Loucy (cell line): ENCODE measurements around the gene NUDT3.

Experiments
- H2AFZ ChIP-seq: fragments of 200-600 bp; sonication (generic); 2 replicates; pipeline ENCODE4 v1.6.0; 2016; ENCODE audit warnings: antibody characterized with exemption, mild to moderate bottlenecking, low read length, moderate library complexity
- H3F3A ChIP-seq: fragments of 200-600 bp; 2 replicates; pipeline ENCODE4 v1.6.0; 2016; ENCODE audit warnings: antibody characterized with exemption, low read depth, mild to moderate bottlenecking
- H3K27me3 ChIP-seq: fragments of 200-600 bp; sonication (generic); 2 replicates; pipeline ENCODE4 v1.6.1; 2014; ENCODE audit warnings: low read length, mild to moderate bottlenecking; ENCODE audit not compliant: insufficient read depth, poor library complexity, severe bottlenecking
- H3K36me3 ChIP-seq: fragments of 200-600 bp; sonication (generic); 2 replicates; pipeline ENCODE4 v1.6.1; 2016; ENCODE audit warnings: low read length; ENCODE audit not compliant: insufficient read depth
- H3K4me1 ChIP-seq: fragments of 200-600 bp; sonication (generic); 2 replicates; pipeline ENCODE4 v1.5.1; 2014; ENCODE audit warnings: low read length, mild to moderate bottlenecking; ENCODE audit not compliant: insufficient read depth, poor library complexity, severe bottlenecking
- H3K4me2 ChIP-seq: fragments of 200-600 bp; sonication (generic); 2 replicates; pipeline ENCODE4 v1.6.0; 2014; ENCODE audit warnings: antibody characterized with exemption, low read length, low read depth, mild to moderate bottlenecking; ENCODE audit not compliant: poor library complexity, severe bottlenecking
- H3K4me3 ChIP-seq: fragments of 200-600 bp; sonication (generic); 2 replicates; pipeline ENCODE4 v1.5.1; 2014; ENCODE audit warnings: low read length, mild to moderate bottlenecking, mixed read lengths; ENCODE audit not compliant: poor library complexity, severe bottlenecking
- H3K79me2 ChIP-seq: fragments of 200-600 bp; sonication (generic); 2 replicates; pipeline ENCODE4 v1.6.1; 2014; ENCODE audit warnings: low read length; ENCODE audit not compliant: insufficient read depth
- H3K9ac ChIP-seq: fragments of 200-600 bp; sonication (generic); 2 replicates; pipeline ENCODE4 v1.6.0; 2014; ENCODE audit warnings: mild to moderate bottlenecking, low read depth, low read length, moderate library complexity; ENCODE audit not compliant: poor library complexity, severe bottlenecking
- H3K9me2 ChIP-seq: fragments of 200-600 bp; sonication (generic); replicated peaks from 2 replicates; pipeline ENCODE4 v1.6.1; 2016; ENCODE audit warnings: low read depth, low read length, mixed read lengths
- H3K9me3 ChIP-seq: fragments of 200-600 bp; sonication (generic); 2 replicates; pipeline ENCODE4 v1.6.1; 2014; ENCODE audit warnings: mild to moderate bottlenecking, antibody characterized with exemption, low read length, low read depth; ENCODE audit not compliant: insufficient read depth
- H4K20me1 ChIP-seq: fragments of 200-600 bp; sonication (generic); 2 replicates; pipeline ENCODE4 v1.6.0; 2014; ENCODE audit warnings: antibody characterized with exemption, low read length, mild to moderate bottlenecking; ENCODE audit not compliant: insufficient read depth, poor library complexity, severe bottlenecking
- EZH2phosphoT487 ChIP-seq: fragments of 200-600 bp; IDR thresholded peaks from 2 replicates; pipeline ENCODE4 v1.6.1; 2018; ENCODE audit warnings: antibody characterized with exemption, mild to moderate bottlenecking, moderate library complexity, borderline replicate concordance
- TF ChIP-seq, protein P1 (sequence below): fragments of 200-600 bp; sonication (generic); conservative IDR thresholded peaks from 2 replicates; pipeline ENCODE4 v1.5.1; 2014; ENCODE audit warnings: mild to moderate bottlenecking, antibody characterized with exemption, low read length

The NUDT3 gene

DNA sequence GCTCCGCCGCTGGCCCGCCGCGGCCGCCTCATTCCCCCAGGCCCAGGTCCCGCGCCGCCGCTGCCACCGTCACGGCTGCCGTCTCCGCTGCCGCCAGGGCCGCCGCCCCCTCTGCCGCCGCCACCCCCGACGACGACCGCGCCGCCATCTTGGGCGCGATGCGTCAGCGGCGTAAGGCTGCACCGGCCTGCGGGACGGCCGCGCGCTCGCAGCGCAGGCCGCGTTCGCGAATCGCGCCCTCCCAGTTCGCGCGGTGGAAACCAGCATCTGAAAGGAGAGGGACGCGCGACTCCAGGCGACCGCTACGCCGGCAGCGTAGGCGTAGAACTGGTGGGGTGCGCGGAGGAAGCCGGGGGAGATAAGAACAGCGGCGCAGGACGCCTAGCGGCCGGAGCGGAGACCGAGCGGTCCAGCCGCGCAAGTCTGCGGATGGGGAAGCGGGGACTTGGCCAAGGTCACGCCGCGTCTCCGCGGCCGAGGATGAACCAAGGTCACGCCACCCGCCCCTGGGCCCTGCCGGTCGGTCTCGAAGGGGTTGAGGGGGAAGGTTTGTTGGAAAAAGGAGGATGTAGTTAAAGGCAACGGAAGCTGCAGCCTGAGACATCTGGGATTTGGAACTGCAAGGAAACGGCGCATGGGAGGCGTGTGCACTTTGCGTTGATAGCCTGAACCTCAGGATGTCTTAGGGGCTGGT, at the start of gene NUDT3:
Gene NUDT3 (minus strand): TSS at position 173 of the 694 bp plus-strand sequence. CDS start 307 bp downstream, outside the sequence.
- H3K4me1 ChIP-seq, result peaks cover 30% of the 10 kb centered on the region
- H3K79me2 ChIP-seq, result peaks cover 46% of the 10 kb centered on the region
- peak within 1 kb of the TSS; percentile 92 for H3K9ac ChIP-seq
- H3K9me3 ChIP-seq, result 0 out of 2 replicates have a peak, but pooled peaks cover 3% of the 10 kb centered on the region
- H3F3A ChIP-seq, result no peaks in the 10 kb centered on the region
- peak within 1 kb of the TSS; percentile 87 for H3K4me3 ChIP-seq
- peaks cover 17% of the 10 kb centered on the region for H4K20me1 ChIP-seq
- H3K9me2 ChIP-seq, result no peaks in the 10 kb centered on the region
- peak within 1 kb of the TSS; percentile 91 for H3K4me2 ChIP-seq
- no peaks in the 10 kb centered on the region for H3K36me3 ChIP-seq
- H3K27me3 ChIP-seq, result no peaks in the 10 kb centered on the region
- TF ChIP-seq, protein P1, sequence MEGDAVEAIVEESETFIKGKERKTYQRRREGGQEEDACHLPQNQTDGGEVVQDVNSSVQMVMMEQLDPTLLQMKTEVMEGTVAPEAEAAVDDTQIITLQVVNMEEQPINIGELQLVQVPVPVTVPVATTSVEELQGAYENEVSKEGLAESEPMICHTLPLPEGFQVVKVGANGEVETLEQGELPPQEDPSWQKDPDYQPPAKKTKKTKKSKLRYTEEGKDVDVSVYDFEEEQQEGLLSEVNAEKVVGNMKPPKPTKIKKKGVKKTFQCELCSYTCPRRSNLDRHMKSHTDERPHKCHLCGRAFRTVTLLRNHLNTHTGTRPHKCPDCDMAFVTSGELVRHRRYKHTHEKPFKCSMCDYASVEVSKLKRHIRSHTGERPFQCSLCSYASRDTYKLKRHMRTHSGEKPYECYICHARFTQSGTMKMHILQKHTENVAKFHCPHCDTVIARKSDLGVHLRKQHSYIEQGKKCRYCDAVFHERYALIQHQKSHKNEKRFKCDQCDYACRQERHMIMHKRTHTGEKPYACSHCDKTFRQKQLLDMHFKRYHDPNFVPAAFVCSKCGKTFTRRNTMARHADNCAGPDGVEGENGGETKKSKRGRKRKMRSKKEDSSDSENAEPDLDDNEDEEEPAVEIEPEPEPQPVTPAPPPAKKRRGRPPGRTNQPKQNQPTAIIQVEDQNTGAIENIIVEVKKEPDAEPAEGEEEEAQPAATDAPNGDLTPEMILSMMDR, result peak; percentile 70
- no peak for TF ChIP-seq EZH2phosphoT487
- H2AFZ ChIP-seq, result peak within 1 kb of the TSS; percentile 99

DNA sequence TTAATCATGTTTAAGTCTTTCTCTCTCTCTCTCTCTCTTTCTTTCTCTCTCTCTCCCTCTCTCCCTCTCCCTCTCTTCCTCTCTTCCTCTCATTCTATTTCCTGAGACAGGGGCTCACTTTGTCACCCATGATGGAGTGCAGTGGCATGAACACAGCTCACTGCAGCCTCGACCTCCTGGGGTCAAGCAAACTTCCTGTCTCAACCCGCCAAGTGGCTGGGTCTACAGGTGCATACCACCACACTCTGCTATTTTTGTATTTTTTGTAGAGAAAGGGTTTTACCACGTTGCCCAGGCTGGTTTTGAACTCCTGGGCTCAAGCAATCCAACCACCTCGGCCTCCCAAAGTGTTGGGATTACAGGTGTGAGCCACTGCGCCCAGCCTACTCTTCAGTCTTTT, 49.1 kb upstream of the NUDT3 start:
- H4K20me1 ChIP-seq, result no peaks in the 10 kb centered on the region
- H3K36me3 ChIP-seq, result no peaks in the 10 kb centered on the region
- H3K4me3 ChIP-seq, result no peak overlapping the region
- no peaks in the 10 kb centered on the region for H3K27me3 ChIP-seq
- H3K9me3 ChIP-seq, result no peaks in the 10 kb centered on the region
- no peaks in the 10 kb centered on the region for H3K9me2 ChIP-seq
- H3F3A ChIP-seq, result no peaks in the 10 kb centered on the region
- H2AFZ ChIP-seq, result peak overlapping the region; percentile 65; the same call in 1 of the 2 replicates
- no peaks in the 10 kb centered on the region for H3K79me2 ChIP-seq
- H3K4me2 ChIP-seq, result no peak overlapping the region
- TF ChIP-seq, protein P1, result no peak
- TF ChIP-seq EZH2phosphoT487, result no peak
- no peak overlapping the region for H3K9ac ChIP-seq
- H3K4me1 ChIP-seq, result no peaks in the 10 kb centered on the region

DNA sequence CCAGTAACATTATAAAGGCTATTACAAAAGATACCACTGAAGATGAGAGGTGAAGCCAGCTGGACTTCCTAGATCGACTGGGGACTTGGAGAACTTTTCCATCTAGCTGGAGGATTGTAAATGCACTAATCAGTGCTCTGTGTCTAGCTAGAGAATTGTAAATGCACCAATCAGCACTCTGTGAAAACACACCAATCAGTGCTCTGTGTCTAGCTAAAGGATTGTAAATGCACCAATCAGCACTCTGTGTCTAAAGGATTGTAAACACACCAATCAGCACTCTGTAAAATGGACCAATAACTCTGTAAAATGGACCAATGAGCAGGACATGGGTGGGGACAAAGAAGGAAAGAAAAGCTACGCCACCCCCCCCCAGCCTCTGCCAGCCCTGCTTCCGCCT, 47.0 kb upstream of the NUDT3 start:
- Histone ChIP-seq H3K27me3 (no peaks in the 10 kb centered on the region), H4K20me1 (no peaks in the 10 kb centered on the region), H2AFZ (no peak overlapping the region), H3K79me2 (no peaks in the 10 kb centered on the region), H3K36me3 (no peaks in the 10 kb centered on the region), H3F3A (no peaks in the 10 kb centered on the region), H3K9me2 (no peaks in the 10 kb centered on the region), H3K4me2 (no peak overlapping the region), H3K9me3 (no peaks in the 10 kb centered on the region), H3K9ac (no peak overlapping the region), H3K4me3 (no peak overlapping the region), H3K4me1 (no peaks in the 10 kb centered on the region)
- TF ChIP-seq, protein P1, result no peak
- no peak for TF ChIP-seq EZH2phosphoT487
